Mammary epithelial cell (primary cell): ENCODE results near the gene ROBO1.

Experiments
- CTCF ChIP-seq, 2 donors: IDR thresholded peaks in 1 of 2; conservative IDR thresholded peaks in 1 of 2; 2 replicates each; pipeline ENCODE4 v1.5.1; 2011 to 2012; ENCODE audit warnings: inconsistent platforms in 2 of 2, low read length in 2 of 2, mild to moderate bottlenecking in 2 of 2, control low read depth in 1 of 2, low read depth in 1 of 2; ENCODE audit not compliant: insufficient read depth in 1 of 2; ENCODE audit errors: extremely low read depth in 1 of 2
- EZH2 ChIP-seq: IDR thresholded peaks from 2 replicates; pipeline ENCODE4 v1.6.1; 2012; ENCODE audit warnings: low read length, inconsistent platforms, borderline replicate concordance

- TF ChIP-seq EZH2, result no peak
- TF ChIP-seq CTCF (conservative IDR thresholded peaks at IDR 0.05 in 1 of 2, IDR thresholded peaks at IDR 0.05 in 1 of 2; ENCODE audit: extremely low read depth in 1 of 2, insufficient read depth in 1 of 2, low read depth in 1 of 2, low read length in 2 of 2), result no peak
Observed at GRCh38 chr3:78742491-78742890, 1025.3 kb downstream of the ROBO1 start.
